Heart right ventricle (tissue), 16 donors: Measurements from ENCODE around the gene PPP1R2. TPM values are rescaled to one million over a fixed set of nuclear protein-coding genes. Genes with fewer than 3 reads are reported as not detected.
"Not testable (repeated sequence)": the region's sequence is repeated elsewhere in the genome, so short reads cannot be mapped to it uniquely, and the experiment has no call there.

Experiments
- ATAC-seq, 8 donors: fragments of 200-7000 bp; cut with Tn5 transposase; one replicate each; pipeline ENCODE4 v1.9.1; 2020; ENCODE audit warnings: mild to moderate bottlenecking in 8 of 8, moderate library complexity in 8 of 8, moderate number of reproducible peaks in 1 of 8
- DNase-seq, 2 donors: peaks; one replicate each; pipeline ENCODE4 v3.0.0-alpha.2; 2020
- H3K27ac ChIP-seq, 10 donors: fragments of 200-600 bp; sonication (generic) in 2 of 10; one replicate each; pipeline versions ENCODE4 v1.5.0 to v1.8.0; 2020 to 2022; ENCODE audit warnings: mild to moderate bottlenecking in 3 of 10
- H3K27me3 ChIP-seq, 7 donors: fragments of 200-600 bp; one replicate each; pipeline ENCODE4 v1.8.0; 2021 to 2022; ENCODE audit warnings: mild to moderate bottlenecking in 2 of 7
- H3K36me3 ChIP-seq, 9 donors: fragments of 200-600 bp; sonication (generic) in 1 of 9; one replicate each; pipeline versions ENCODE4 v1.5.0 to v1.8.0; 2020 to 2022; ENCODE audit warnings: mild to moderate bottlenecking in 2 of 9
- H3K4me1 ChIP-seq, 9 donors: fragments of 200-600 bp; sonication (generic) in 1 of 9; one replicate each; pipeline versions ENCODE4 v1.5.0 to v1.8.0; 2020 to 2022; ENCODE audit warnings: mild to moderate bottlenecking in 4 of 9
- H3K4me3 ChIP-seq, 10 donors: fragments of 200-600 bp; sonication (generic) in 2 of 10; one replicate each; pipeline versions ENCODE4 v1.5.0 to v1.8.0; 2020 to 2022; ENCODE audit warnings: mild to moderate bottlenecking in 7 of 10, moderate library complexity in 2 of 10
- H3K9me3 ChIP-seq, 11 donors: fragments of 200-600 bp in 10 of 11; sonication (generic) in 2 of 11; one replicate each; pipeline versions ENCODE4 v1.5.0 to v1.8.0; 2013 to 2022; ENCODE audit warnings: mild to moderate bottlenecking in 2 of 11, control low read depth in 1 of 11, moderate library complexity in 1 of 11
- CTCF ChIP-seq, 9 donors: fragments of 200-600 bp; sonication (generic) in 2 of 9; IDR thresholded peaks; one replicate each; pipeline versions ENCODE4 v1.5.0 to v1.8.0; 2021 to 2022; ENCODE audit warnings: antibody characterized with exemption in 9 of 9, mild to moderate bottlenecking in 5 of 9, moderate library complexity in 1 of 9
- WGBS, 2 donors: extraction: QIAGEN DNeasy Blood & Tissue Kit; methylation state at CpG; one replicate each; pipeline ENCODE4 v1.1.7; 2013; ENCODE audit warnings: inconsistent platforms in 1 of 2; 5-methylcytosine and 5-hydroxymethylcytosine counted together
- intact Hi-C, 10 donors: fragments of 100-400 bp; cut with DNase I; formaldehyde crosslinking; loops; one replicate each; pipeline versions ENCODE4 v1.11.1 to v1.14.2; 2022
- polyA plus RNA-seq, 2 donors: library from polyadenylated mRNA; stranded (reverse); fragments of 200-250 nt; gene quantifications; one replicate each; pipeline ENCODE4 v1.2.3, GENCODE V29; 2013
- total RNA-seq, 10 donors: library from RNA; stranded (reverse); fragmentation: NEBNext Ultra II Directional in 3 of 10; extraction: Animal tissue kit (Norgen Biotek cat#: 25700) in 3 of 10; gene quantifications; one replicate each; pipeline versions ENCODE4 v1.2.1 to v1.2.4, GENCODE V29; 2021 to 2023
- donor health status: Arrhythmogenic right ventricular cardiomyopathy.
- donor health status: ischemic (EF 13 %, LVEDD 7.1; RV severe dilation, severe dysfunction).
- donor health status: healthy with polysubstance abuse.
- donor health status: DM: no; HTN: yes; CAD: no.
- donor health status: DM: no; HTN: no; CAD: no.
- donor health status: ischemic (EF 25% LVEDD 6.9; RV normal size, moderate dysfunction).
- donor health status: ischemic (EF 25% LVEDD 5.7; RV mildly dilated, moderate dysfunction).
- donor health status: healthy.
- donor health status: DM: yes; HTN: yes; CAD: no.
- donor health status: Ischemic cardiomyopathy.
- donor health status: ischemic (EF 35%, LVEDD 5.7; RV mildly dilated, moderate dysfunction).
- donor health status: nonischemic (EF 11% LVEDD 7.7; RV severe dilation, severe dysfunction).
- donor health status: DM: yes; HTN: yes; CAD: no.
- donor health status: PGD.
- donor health status: ischemic (EF 29% LVEDD 5.4; RV normal size, mild dysfunction).
- donor health status: nonischemic (EF 23%, LVEDD 6.1; RV moderate dilation, normal function).

The PPP1R2 gene
- total and polyA plus RNA-seq, 12 donors: 15.4 to 55.2 (median 40.3) TPM

GRCh38 chr3:195512798-195513345 lies 30.3 kb downstream of the PPP1R2 start:
- Histone ChIP-seq H3K36me3 (peaks cover 0 to 83% (median 25%) of the 10 kb centered on the region in 9 donors), H3K9me3 (no peaks in the 10 kb centered on the region), H3K4me1 (peaks cover 0 to 17% (median 4%) of the 10 kb centered on the region in 9 donors), H3K27ac (no peak overlapping the region), H3K27me3 (no peaks in the 10 kb centered on the region), H3K4me3 (no peak overlapping the region)
- WGBS, 2 donors: 64 to 68% methylated on average over 7 of the region's 7 CpGs
- no peak for DNase-seq
- no peak for TF ChIP-seq CTCF (IDR thresholded peaks at IDR 0.05)
- intact Hi-C loops: loop anchor here in 1 of 10 donors (10.0 kb wide), 1 partner anchor 838 kb away; the partner anchor contains the start of gene LSG1
- ATAC-seq: no peak

GRCh38 chr3:195511136-195511535 lies 32.0 kb downstream of the PPP1R2 start:
- Histone ChIP-seq H3K4me1 (peaks cover 0 to 17% (median 4%) of the 10 kb centered on the region in 9 donors), H3K4me3 (no peak overlapping the region), H3K36me3 (peaks cover 0 to 73% (median 13%) of the 10 kb centered on the region in 9 donors), H3K27ac (no peak overlapping the region), H3K27me3 (no peaks in the 10 kb centered on the region), H3K9me3 (no peaks in the 10 kb centered on the region)
- 98 to 99% methylated on average over 6 of the region's 6 CpGs for WGBS, 2 donors
- DNase-seq: no peak
- no peak for ATAC-seq
- intact Hi-C loops: loop anchor here in 1 of 10 donors (10.0 kb wide), 1 partner anchor 836 kb away; the partner anchor contains the start of gene LSG1
- no peak for TF ChIP-seq CTCF (IDR thresholded peaks at IDR 0.05)

GRCh38 chr3:195508185-195508584 lies 34.9 kb downstream of the PPP1R2 start:
- no peaks in the 10 kb centered on the region for H3K9me3 ChIP-seq
- peak in 1 of 8 donors; percentile 45 for ATAC-seq
- TF ChIP-seq CTCF (IDR thresholded peaks at IDR 0.05): no peak
- no peak overlapping the region for H3K4me3 ChIP-seq
- 72 to 75% methylated on average over 1 of the region's 1 CpG for WGBS, 2 donors
- no peaks in the 10 kb centered on the region for H3K27me3 ChIP-seq
- H3K36me3 ChIP-seq: peaks cover 0 to 46% (median 3%) of the 10 kb centered on the region in 9 donors
- H3K27ac ChIP-seq: peak overlapping the region in 1 of 10 donors; percentile 18
- H3K4me1 ChIP-seq: peaks cover 0 to 17% (median 4%) of the 10 kb centered on the region in 9 donors
- no peak for DNase-seq
- intact Hi-C loops: loop anchor here in 1 of 10 donors (5.0 kb wide), 1 partner anchor 211 kb away; no protein-coding TSS in a partner anchor

GRCh38 chr3:195475614-195476013 lies 67.5 kb downstream of the PPP1R2 start:
- peaks cover 0 to 2% (median 0%) of the 10 kb centered on the region in 7 donors for H3K27me3 ChIP-seq
- intact Hi-C loops: no loop called here
- peaks cover 0 to 2% (median 0%) of the 10 kb centered on the region in 9 donors for H3K4me1 ChIP-seq
- no peaks in the 10 kb centered on the region for H3K9me3 ChIP-seq
- TF ChIP-seq CTCF (IDR thresholded peaks at IDR 0.05): no peak
- DNase-seq (no peak), ATAC-seq (no peak)
- WGBS, 2 donors: 90 to 95% methylated on average over 3 of the region's 3 CpGs
- no peak overlapping the region for H3K4me3 ChIP-seq
- H3K27ac ChIP-seq: no peak overlapping the region
- no peaks in the 10 kb centered on the region for H3K36me3 ChIP-seq

- ATAC-seq, H3K4me1 ChIP-seq, H3K27ac ChIP-seq, H3K27me3 ChIP-seq, H3K4me3 ChIP-seq, H3K9me3 ChIP-seq, H3K36me3 ChIP-seq, DNase-seq, intact Hi-C loops: not testable (repeated sequence)
- WGBS, 2 donors: 88 to 92% methylated on average over 8 of the region's 8 CpGs
These were observed 68.0 kb downstream of the PPP1R2 start for GRCh38 chr3:195475116-195475515.
